ELF-1 (cell line): Measurements from ENCODE around the gene NOC4L.

ENCODE experiments used
- DNase-seq: peaks from one replicate; pipeline ENCODE4 v3.0.0-alpha.2; 2016; ENCODE audit warnings: low read depth, low spot score

The NOC4L gene

DNA sequence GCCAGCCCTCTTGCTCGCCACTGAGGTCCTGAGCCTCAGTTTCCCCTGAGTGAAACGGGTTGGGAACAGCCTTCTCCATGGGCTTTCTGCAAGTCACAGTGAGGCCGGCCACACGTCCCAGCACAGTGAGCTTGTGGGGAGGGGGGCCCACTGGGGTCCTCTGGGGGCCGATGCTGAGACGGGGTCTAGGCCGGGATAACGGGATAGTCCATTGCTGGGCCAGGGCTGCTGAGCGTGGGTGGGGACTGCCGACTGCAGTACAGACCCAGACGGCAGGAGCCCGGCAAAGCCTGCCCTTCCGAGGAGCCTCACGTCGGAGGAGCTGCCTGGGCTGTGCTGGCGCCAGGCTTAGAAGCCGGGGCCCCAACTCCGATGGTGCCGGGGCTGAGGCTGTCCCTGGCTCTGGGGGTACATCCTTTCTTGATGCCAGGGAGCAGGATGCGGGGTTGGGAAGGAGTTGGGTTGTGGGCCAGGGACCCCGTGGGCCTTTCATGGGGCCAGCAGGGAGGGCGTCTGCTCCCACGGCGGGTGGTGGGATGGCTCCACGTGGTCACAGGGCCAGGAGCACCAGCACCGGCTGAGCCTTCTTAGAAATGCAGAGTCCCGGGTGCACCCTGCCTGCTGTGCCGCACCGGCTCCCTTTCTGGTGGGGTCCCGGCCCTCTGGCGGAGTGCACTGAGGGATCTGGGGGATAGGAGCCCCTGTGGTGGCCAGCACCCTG, 24.2 kb downstream of the NOC4L start:
- DNase-seq, result no peak

DNA sequence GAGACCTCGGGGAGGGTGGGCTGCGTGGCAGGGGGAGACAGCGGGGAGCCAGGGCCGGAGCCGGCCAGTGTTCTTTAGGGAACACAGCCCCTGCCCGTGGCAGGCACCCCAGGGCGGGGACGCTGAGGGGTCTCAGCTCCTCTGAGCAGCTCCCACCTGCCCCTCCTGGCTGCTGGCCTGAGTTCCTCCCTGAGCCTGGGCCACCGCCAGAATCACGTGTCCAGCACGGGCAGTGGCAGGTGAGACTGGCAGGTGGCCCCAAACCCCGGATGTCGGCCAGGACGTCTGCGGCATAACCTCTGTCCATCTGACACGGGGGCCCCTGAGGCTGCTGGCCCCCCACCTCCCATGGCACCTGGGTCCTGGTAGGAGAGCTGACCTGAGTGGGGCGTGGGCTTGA, 25.1 kb downstream of the NOC4L start:
- DNase-seq, result no peak

DNA sequence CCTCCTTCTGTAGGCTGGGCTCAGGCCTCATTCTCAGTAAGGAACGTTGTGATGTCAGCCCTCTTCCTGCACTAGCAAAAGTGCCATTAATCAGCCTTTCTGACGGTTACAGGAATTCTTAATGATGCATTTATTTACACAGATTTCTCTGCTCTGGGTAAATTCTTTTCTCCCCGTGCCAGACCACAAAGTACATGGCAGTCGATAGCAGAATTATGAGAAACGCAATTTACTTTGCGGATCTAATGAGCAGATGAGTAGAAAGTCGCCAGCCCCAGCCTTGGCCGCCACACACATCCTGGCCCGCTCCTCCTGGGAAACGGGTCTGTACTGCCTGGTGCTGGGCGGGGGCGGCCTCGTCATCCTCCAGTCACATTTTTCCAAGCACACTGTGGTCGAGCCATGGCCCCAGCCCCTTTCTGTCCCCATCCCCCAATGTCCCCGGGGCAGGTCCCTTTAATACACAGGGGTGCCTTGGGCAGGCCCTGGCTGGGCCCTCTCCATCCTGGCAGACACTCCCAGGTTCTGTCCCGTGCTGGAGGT, 25.9 kb downstream of the NOC4L start:
- no peak for DNase-seq

DNA sequence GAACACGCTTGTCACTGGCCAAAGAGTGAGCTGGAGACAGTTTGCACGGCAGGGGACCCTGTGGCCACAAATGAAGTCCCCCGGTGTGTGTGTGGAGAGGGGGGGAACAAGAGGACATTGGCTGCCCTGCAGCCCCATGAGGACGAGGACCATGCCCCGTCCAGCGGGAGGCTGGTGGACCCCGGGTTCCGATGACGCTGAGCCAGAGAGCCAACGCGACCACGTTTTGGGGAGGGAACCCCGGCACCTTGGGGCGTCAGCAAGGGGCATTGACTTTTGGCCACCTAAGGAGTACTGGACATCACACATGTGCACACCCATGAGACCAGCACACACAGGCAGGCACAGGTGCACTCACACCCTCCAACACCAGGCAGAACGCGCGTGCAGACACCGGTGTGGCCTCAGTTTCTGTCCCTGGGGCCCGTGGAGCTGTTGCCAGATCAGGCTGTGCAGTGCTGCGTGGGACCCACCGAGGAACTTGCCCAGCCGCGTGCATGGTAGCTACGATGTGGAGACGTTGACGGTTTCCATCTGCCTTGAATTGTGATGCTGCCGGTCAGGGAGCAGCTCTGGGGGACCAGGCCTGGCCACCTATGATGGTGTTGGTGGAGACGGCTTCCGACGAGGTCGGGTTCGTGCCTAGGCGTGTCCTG, 26.5 kb downstream of the NOC4L start:
- no peak for DNase-seq

DNA sequence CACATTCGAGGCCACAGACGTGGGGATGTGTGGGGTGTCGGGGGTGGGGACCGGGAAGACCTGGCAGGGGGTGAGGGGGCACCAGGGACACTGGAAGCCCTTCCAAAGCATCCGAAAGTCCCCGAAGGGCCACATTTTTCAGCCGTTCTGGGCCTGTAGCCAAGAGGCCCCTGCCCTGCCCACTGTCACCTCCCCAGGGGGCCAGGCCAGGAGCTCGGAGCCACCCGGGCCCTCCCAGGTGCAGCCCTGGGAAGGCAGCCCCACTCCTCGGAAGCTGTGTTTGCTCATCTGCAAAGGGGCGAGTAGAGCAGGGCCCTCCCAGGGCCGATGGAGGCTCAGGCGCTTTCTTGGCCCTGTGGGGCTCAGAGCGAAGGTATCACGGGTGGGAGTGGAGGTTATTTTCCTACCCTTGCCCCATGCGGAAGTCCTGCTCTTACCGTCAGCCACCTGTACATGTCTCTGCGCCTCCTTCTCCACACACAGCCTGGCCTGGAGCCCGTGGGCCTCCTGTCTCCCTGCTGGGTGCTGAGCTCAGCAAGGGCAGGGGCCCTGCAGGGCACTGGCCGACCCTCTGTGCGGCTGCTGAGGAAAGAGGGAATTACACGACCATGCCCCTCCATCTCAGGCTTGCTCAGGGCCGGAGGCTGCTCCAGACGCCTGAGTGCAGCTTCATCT, 27.2 kb downstream of the NOC4L start:
- DNase-seq, result no peak

DNA sequence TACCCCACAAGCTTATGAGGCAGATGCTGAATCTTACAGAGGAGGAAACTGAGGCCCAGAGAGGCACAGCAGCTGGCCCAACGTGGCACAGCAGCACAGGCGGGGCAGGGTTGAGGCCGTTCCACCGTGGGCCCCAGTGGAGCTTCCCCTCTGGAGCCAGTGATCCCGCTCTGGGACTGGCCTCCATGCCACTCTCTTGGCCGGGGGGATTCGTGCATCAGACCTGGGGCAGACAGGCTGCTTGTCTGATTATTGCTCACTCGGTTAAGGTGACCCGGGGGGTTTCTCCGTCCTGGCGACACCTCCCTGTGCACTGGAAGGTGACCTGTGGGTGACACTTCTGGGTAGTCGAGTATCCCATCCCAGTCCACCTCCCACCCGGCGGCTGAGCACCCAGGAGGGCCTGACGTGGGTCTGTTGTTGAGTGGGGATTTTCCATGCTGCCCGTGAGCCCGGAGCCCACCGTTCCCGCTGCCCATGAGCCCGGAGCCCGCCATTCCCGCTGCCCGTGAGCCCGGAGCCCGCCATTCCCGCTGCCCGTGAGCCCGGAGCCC, 27.8 kb downstream of the NOC4L start:
- no peak for DNase-seq

DNA sequence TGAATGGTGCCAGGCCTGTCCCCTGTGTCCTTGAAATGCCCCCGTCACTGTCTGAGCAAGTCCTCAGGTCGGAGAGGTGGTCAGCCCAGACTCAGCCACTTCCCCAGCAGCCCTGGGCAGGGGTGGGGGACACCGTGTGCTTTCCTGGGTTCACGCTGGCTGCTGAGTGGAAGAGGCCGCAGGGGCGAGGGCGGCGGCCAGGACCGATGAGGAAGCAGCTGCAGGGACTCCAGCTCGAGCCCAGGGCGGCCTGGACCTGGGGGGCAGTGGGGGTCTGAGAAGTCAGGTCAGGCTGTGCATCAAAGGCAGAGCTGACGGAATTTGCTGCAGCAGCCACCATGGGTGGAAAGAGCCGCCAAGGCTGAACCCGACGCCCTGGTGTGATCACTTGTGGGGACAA, 28.4 kb downstream of the NOC4L start:
- DNase-seq, result no peak

DNA sequence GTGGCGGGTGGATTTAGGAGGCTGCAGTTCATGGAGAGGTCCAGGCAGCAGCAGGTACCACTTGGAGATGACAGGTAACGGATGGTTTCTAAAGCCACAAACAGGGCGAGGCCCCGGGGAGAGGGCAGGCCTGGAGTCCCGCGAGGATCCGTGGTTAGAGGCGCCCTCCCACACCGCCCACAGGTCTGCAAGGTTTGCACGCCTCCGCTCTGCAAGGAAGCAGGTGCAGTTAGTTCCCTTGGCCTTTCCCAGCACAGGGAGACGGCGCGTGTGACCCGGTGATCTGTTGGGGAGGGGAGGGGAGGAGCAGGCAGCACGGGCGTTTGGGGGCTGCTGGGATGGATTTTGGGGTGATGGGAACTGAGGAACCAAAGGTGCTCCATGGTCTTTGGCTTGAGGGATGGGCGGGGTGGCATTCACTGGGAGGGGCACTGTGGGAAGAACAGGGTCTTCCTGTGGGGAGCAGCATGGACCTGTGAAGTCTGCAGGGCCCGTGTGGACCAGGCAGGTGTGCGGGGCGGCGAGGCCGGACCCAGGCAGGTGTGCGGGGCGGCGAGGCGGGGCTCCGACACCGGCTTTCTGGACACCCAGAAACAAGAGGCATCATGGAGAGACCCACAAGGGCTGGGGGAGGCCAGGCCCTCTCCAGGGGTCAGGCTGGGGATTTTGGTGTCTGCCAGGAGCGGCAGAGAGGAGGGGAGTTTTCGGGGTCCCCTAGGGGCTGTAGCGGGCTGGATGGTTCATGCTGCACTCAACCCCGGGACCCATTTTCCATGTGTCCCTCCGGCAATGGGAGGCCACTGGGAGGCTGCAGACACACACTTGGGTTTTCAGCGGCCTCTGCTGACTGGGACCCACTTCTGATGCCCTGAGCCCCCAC, 29.1 kb downstream of the NOC4L start:
- no peak for DNase-seq

DNA sequence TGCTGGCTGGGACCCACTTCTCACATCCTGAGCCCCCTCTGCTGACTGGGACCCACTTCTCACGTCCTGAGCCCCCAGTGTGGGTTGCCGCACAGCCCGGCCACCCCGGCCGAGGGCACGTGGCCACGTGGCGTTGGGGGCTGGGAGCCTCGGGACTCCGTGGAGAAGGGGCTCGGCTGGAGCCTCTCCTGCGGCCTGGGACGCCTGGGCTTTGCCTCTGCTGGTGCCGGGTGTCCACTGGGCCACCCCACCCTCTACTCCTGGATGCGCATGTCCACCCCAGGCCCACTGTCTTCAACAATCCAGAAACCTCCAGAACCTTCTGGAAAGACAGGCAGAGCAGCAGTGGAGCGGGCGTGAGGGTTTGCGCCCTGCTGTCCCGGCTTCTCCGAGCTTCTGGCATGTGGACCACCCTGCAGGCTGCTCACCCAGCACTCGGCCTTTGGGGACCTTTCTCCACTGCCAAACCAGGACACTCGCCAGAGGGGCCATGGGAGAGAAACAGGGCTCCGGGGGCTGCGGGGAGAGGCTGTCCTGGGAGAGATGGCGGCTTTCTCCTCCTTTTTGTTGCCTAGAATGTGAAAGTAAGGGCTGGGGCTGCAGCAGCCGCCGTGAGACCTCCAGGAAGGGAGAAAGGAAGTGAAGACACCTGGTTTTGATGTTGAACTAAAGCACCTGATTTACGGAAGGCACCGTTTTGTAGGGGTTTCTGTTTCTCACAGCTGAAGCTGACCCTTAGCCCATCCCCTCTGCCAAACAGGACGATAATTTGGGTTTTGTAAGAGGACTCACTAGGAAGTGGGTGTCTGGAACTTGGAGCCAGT, 30.0 kb downstream of the NOC4L start:
- DNase-seq, result no peak

DNA sequence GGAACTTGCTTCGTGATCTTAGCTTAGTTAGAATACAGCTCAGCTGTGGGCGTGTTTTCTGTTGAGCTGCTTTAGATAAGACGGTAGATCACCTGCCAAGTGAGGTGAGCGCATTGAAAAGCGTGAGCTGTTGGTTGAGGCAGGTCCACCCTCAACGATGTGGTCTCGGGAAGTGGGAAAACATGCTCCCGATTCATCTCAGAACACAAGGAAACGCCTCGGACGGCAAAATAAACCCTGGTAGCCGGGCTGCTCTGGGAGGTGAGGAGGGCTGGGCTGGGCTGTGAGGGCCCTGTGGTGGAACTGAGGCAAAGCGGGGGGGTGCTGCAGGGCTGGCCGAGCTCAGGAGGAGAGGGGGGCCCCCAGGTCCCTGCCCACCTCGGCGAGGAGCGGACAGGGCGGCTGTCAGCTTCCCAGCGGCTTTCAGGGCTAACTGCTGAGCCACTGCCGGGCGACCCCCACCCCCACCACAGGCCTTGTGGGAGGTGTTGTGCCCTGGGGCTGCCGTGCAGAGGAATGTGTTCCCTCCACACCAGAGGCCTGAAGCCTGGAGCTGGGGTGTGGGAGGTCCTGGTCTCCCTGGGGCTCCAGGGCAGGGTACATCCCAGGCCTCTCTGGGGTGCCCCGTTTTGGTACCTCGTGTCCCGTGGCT, 30.7 kb downstream of the NOC4L start:
- peak; percentile 78 for DNase-seq

DNA sequence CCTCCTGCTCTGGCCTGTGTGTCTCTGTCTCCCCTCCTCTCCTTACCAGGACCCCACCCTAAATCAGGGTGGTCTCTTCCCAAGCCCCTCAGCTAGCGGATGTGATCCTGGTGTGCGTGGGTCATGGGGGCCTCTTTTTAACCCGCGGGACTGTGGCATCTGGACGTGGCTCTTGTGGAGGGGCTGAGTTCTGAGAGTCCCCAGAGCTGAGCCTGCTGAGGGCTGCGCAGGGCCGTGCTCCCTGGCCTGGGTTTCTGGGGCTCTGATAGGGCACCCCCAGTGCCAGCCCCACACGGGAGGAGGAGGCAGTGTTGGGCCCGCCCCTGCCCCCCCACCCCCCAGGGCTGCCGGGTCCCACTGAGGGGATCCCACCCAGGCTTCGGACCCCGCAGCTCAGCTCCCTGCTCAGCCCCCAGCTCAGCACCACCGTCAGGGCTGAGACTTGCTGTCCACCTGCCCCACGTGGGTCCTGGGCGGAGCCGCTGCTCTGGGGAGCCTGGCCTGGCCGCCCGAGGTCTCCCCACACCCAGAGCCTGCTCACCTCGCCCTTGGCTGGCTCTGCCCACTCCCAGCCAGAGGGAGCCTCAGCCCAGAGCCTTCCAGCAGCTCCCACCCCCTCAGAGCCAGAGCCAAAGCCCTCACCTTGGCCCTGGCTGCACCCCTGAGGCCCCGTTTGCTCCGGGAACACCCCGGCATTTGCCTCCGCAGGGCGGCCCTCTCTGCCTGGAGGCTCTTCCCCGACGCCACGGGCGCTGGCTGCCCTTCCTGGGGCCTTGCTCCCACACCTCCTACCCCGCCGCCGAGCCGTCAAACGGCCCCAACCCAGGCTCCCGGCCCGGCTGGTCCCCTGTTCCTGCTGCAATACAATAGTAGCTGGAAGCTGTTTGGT, 31.5 kb downstream of the NOC4L start:
- no peak for DNase-seq

DNA sequence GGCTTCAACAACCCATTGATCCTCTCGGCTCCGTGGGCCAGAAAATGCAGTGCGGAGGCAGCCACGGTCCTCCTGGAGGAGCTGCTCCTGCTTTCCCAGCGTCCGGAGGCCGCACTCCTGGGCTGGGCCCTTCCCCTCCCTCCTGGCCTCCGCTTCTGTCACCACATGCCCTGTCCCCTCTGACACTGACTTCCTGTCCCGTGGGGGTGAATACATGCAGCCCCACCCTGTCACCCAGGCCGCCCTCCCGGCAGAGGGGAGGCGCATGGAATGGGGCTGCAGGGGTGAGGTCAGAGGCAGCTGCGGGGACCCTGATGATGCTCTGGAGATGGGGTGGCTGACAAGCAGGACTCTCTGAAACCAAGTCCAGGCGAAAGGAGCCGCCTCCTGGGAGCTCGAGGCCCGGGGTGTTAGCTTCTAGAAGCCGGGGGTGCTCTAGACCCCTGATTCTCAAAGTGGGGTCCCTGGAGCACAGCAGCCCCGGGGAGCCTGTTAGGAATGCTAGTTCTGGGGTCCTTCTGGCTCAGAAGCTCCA, 32.2 kb downstream of the NOC4L start:
- DNase-seq, result no peak

DNA sequence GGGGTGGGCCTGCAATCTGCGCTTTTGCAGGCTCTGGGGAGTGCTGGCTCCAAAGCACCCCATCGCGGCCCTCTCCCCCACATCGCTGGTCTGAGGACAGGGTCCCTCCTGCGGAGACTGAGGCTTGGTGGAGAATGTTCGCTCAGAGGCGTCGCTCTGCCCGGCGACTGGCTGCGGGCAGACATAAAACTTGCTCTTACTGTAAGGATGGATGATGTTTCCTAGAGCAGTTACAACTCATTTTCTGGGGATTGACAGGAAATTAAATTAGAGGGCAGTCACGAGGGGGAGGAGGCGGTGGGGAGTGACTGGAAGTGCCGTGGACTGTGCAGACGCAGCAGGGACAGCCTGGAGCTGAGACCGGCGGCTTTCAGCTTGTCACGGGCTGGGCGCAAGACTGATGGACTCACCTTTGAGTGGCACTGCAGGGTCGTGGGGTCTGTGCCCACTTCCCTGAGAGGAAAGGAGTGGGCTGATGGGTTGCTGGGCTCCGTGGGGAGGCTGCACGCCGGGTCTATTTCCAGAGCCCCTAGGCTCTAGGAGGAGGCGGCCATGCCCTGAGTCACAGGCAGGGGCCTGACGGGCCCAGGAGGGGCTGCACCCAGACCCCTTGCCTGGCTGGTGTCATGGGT, 32.8 kb downstream of the NOC4L start:
- DNase-seq, result no peak

DNA sequence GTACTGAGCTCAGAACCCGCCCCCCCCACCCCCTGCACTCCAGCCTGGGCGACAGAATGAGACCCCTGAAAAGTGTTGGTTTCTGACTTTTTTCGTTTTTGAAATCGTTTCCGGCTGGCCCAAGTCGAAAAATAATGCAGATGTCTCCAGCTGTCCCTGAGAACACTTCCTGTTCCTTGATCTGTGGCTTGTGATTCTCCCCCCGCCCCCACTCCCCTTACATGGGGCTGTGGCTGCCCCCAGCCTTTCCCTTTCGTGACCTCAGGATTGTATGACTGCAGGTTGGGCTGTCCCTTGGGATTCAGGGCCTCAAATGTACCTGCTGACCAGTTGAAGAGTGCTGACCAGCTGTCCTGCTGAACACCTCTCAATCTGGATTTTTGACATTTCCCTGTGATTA, 34.1 kb downstream of the NOC4L start:
- no peak for DNase-seq

DNA sequence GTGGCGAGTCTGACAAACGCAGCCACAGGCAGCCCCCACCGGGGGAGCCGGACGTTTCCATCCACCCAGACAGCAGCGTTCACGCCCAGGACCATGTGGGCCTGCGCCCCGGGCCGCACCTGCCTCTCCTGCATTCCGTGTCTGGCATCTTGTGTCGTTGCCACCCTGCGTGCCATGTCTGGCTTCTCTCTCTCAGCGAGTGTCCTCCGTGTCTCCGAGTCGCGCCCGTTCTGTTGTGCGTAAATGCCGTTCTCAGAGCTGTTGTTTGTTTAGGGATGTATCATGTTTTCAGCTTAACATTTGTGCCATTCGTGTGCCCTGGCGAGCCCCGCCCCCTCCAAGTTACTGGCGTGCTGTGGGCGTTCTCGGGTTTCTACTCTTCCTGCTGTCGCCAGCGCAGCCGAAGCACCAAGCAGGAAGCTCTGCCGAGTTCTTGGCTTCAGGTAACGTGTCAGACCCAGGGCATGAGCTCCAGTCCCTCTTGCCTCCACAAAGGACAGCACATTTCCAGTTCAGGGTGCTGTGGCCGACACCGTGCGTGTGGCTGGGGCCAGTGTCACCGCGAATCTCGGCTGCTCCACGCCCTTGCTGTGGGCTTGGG, 34.6 kb downstream of the NOC4L start:
- DNase-seq, result no peak

DNA sequence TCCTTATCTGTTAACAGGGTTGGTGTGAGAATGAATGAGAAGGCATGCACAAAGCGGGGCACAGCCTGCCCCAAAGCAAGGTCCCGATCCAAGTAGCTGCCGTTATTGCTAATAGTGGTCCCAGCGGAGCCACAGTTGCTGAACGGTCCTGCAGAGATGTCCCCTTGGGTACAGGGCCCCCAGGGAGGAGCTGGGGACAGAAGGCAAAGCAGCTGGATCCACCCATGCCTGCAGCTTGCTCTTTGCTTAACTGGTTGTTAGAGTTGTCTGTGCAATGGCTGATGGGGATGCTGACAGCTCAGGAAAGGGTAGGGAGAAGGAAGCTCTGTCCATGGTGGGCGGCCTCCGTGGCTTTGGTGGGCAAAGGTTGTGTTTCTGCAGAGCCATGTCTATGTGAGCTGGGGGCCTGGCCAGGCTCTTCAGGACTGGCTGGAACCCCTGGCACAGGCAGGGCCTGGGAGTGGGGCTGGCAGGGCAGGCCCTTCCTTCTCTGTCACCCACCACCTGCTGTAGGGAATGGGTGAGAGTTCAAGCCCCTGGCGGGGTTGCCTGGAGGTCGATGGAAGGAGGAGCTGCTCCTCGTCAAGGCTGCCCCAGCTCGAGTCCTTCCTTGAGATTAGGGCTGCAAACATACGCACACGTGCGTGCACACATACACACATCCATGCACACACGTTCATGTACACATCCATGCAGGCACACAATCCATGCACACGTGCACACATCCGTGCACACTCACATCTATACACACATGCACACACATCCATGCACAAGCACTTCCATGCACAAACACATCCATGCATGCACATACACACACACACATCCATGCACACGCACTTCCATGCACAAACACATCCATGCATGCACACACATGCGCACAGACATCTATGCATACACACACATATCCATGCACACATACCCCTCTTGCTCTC, 35.4 kb downstream of the NOC4L start:
- no peak for DNase-seq
